Measurements from ENCODE around the gene RECQL5. TPM values are rescaled to one million over a fixed set of nuclear protein-coding genes. Genes with fewer than 3 reads are reported as not detected.

The RECQL5 gene
- total and polyA plus RNA-seq, 4 donors: 16.4 to 32.5 (median 29.8) TPM

DNA sequence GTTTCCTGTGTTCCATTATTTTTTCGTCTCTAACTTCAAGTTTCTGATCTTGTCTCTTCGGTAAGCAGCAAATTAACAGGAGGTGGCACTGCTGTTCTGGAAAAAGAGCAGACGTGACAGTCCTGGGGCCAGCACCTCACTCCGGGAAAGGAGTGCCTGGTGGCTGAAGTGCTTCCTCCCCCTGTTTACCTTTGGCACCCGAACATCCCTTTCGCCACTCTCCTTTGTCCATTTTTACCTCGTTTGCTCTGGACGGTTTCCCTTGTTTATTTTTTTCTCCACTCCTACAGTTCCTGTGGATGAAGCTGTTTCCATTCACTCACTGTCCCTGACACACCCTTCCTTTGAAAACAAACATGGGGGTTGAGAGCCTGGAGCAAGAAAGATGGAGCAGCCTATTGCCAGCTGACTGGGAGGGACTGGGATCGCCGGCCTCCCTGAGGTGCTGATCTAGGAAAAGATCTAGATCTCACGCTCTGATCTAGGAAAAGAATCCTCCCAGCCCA is 12.8 kb upstream of the RECQL5 start:
- peaks cover 3 to 13% (median 10%) of the 10 kb centered on the region in 4 donors for H3K36me3 ChIP-seq (ENCODE audit: control insufficient read depth in 4 of 4, insufficient read depth in 4 of 4, low read length in 4 of 4)
- peaks cover 0 to 10% (median 0%) of the 10 kb centered on the region in 5 donors for H3K4me1 ChIP-seq (ENCODE audit: control insufficient read depth in 5 of 5, insufficient read depth in 5 of 5, low read length in 5 of 5)
- H3K9me3 ChIP-seq (ENCODE audit: control insufficient read depth in 4 of 4, insufficient read depth in 3 of 4, low read length in 3 of 4): no peaks in the 10 kb centered on the region
- H3K27ac ChIP-seq (ENCODE audit: low read depth in 1 of 2, low read length in 1 of 2): peak overlapping the region; percentile 75 to 84
- H3K4me3 ChIP-seq: no peak overlapping the region
- WGBS, 2 donors: 49 to 70% methylated on average over 11 of the region's 11 CpGs
- DNase-seq: peak in 2 of 3 donors; percentile 30 to 37
- no peaks in the 10 kb centered on the region for H3K27me3 ChIP-seq (ENCODE audit: control insufficient read depth in 3 of 3, insufficient read depth in 3 of 3, low read length in 2 of 3)
- no peak overlapping the region for H3K9ac ChIP-seq (ENCODE audit: insufficient read depth in 1 of 2, low read length in 2 of 2)
- ATAC-seq (ENCODE audit: insufficient read depth, low FRiP score): peak; percentile 36
- peak; percentile 29 for TF ChIP-seq CTCF (IDR thresholded peaks at IDR 0.05; ENCODE audit: control extremely low read depth, extremely low read depth)

GRCh38 chr17:75676461-75676860 is 9.5 kb upstream of the RECQL5 start:
- Histone ChIP-seq H3K36me3 (ENCODE audit: control insufficient read depth in 4 of 4, insufficient read depth in 4 of 4, low read length in 4 of 4) (peaks cover 12 to 24% (median 19%) of the 10 kb centered on the region in 4 donors), H3K4me3 (no peak overlapping the region)

GRCh38 chr17:75673487-75673886 is 6.5 kb upstream of the RECQL5 start:
- Histone ChIP-seq H3K4me3 (no peak overlapping the region), H3K27ac (ENCODE audit: low read depth in 1 of 2, low read length in 1 of 2) (no peak overlapping the region), H3K9me3 (ENCODE audit: control insufficient read depth in 4 of 4, insufficient read depth in 3 of 4, low read length in 3 of 4) (no peaks in the 10 kb centered on the region), H3K4me1 (ENCODE audit: control insufficient read depth in 5 of 5, insufficient read depth in 5 of 5, low read length in 5 of 5) (peaks cover 0 to 1% (median under 1%) of the 10 kb centered on the region in 5 donors), H3K9ac (ENCODE audit: insufficient read depth in 1 of 2, low read length in 2 of 2) (no peak overlapping the region), H3K27me3 (ENCODE audit: control insufficient read depth in 3 of 3, insufficient read depth in 3 of 3, low read length in 2 of 3) (no peaks in the 10 kb centered on the region), H3K36me3 (ENCODE audit: control insufficient read depth in 4 of 4, insufficient read depth in 4 of 4, low read length in 4 of 4) (peaks cover 21 to 36% (median 24%) of the 10 kb centered on the region in 4 donors)
- 83 to 86% methylated on average over 4 of the region's 4 CpGs for WGBS, 2 donors
- TF ChIP-seq CTCF (IDR thresholded peaks at IDR 0.05; ENCODE audit: control extremely low read depth, extremely low read depth): no peak
- no peak for ATAC-seq (ENCODE audit: insufficient read depth, low FRiP score)
- DNase-seq: no peak

More at GRCh38 chr17:75676461-75676860, 9.5 kb upstream of the RECQL5 start:
- ATAC-seq (ENCODE audit: insufficient read depth, low FRiP score) (no peak), DNase-seq (no peak)
- H3K27ac ChIP-seq (ENCODE audit: low read depth in 1 of 2, low read length in 1 of 2): no peak overlapping the region
- H3K27me3 ChIP-seq (ENCODE audit: control insufficient read depth in 3 of 3, insufficient read depth in 3 of 3, low read length in 2 of 3): no peaks in the 10 kb centered on the region
- no peaks in the 10 kb centered on the region for H3K9me3 ChIP-seq (ENCODE audit: control insufficient read depth in 4 of 4, insufficient read depth in 3 of 4, low read length in 3 of 4)
- TF ChIP-seq CTCF (IDR thresholded peaks at IDR 0.05; ENCODE audit: control extremely low read depth, extremely low read depth): no peak
- WGBS, 2 donors: 78 to 87% methylated on average over 3 of the region's 3 CpGs
- peaks cover 0 to 4% (median 0%) of the 10 kb centered on the region in 5 donors for H3K4me1 ChIP-seq (ENCODE audit: control insufficient read depth in 5 of 5, insufficient read depth in 5 of 5, low read length in 5 of 5)
- H3K9ac ChIP-seq (ENCODE audit: insufficient read depth in 1 of 2, low read length in 2 of 2): no peak overlapping the region

- H3K9me3 ChIP-seq (ENCODE audit: control insufficient read depth in 4 of 4, insufficient read depth in 3 of 4, low read length in 3 of 4): no peaks in the 10 kb centered on the region
- H3K27ac ChIP-seq (ENCODE audit: low read depth in 1 of 2, low read length in 1 of 2): no peak overlapping the region
- peaks cover 0 to 10% (median 5%) of the 10 kb centered on the region in 5 donors for H3K4me1 ChIP-seq (ENCODE audit: control insufficient read depth in 5 of 5, insufficient read depth in 5 of 5, low read length in 5 of 5)
- peaks cover 20 to 32% (median 24%) of the 10 kb centered on the region in 4 donors for H3K36me3 ChIP-seq (ENCODE audit: control insufficient read depth in 4 of 4, insufficient read depth in 4 of 4, low read length in 4 of 4)
- DNase-seq: no peak
- no peak for TF ChIP-seq CTCF (IDR thresholded peaks at IDR 0.05; ENCODE audit: control extremely low read depth, extremely low read depth)
- no peak for ATAC-seq (ENCODE audit: insufficient read depth, low FRiP score)
- H3K4me3 ChIP-seq: no peak overlapping the region
- no peaks in the 10 kb centered on the region for H3K27me3 ChIP-seq (ENCODE audit: control insufficient read depth in 3 of 3, insufficient read depth in 3 of 3, low read length in 2 of 3)
- WGBS, 2 donors: 97% methylated on average over 5 of the region's 5 CpGs
- no peak overlapping the region for H3K9ac ChIP-seq (ENCODE audit: insufficient read depth in 1 of 2, low read length in 2 of 2)
These were observed 5.1 kb upstream of the RECQL5 start for GRCh38 chr17:75672011-75672410.

Data from lung (tissue), 12 donors.